ENCODE measurements around the gene CCNJL.
A peak's percentile ranks its signal among the peaks of the same experiment; 100 is the strongest.

DNA sequence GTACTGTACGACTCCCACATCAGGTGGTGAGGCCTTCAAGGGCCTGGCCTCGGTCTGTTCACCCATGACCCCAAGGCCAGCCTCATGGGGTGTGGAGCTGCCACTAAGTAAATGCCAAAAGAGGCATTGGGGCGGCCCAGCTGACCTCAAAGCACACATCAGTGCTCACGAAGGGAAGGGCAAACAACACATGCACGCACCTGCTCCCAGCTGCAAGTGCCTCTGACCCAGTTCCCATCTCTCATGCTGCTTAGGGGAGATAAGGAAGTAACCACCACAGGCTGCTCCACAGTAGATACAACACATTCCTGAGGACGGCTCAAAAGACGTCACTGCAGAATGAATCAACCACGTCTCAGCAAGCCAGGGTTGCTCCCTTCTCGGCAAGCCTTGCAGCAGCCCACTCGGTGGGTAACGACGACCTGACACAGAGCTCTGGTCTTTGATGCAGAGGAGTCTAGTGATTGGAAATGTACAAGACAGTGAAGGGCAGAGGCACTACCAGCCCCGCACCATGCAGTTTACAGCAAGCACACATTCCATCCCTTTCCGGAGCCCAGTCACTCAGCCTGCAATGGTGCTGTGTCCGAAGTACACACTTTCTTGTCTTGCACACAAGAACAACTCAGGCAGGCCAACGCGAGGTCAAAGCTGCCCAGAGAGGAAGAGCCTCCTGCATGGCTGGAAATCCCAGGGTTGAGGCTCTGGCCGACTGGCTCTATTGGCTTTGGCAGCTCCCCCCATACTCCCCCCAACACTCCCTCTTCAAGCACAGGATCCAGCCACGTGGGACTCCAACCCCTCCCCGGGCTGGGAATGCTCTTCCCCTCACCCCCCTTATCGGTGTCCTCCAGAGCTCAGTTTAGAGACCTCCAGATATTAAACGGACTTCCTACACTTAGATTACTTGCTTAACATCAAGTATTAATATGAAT lies 51.2 kb downstream of the CCNJL start:
- TF ChIP-seq, protein P1, sequence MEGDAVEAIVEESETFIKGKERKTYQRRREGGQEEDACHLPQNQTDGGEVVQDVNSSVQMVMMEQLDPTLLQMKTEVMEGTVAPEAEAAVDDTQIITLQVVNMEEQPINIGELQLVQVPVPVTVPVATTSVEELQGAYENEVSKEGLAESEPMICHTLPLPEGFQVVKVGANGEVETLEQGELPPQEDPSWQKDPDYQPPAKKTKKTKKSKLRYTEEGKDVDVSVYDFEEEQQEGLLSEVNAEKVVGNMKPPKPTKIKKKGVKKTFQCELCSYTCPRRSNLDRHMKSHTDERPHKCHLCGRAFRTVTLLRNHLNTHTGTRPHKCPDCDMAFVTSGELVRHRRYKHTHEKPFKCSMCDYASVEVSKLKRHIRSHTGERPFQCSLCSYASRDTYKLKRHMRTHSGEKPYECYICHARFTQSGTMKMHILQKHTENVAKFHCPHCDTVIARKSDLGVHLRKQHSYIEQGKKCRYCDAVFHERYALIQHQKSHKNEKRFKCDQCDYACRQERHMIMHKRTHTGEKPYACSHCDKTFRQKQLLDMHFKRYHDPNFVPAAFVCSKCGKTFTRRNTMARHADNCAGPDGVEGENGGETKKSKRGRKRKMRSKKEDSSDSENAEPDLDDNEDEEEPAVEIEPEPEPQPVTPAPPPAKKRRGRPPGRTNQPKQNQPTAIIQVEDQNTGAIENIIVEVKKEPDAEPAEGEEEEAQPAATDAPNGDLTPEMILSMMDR (IDR thresholded peaks at IDR 0.05): no peak
- peak in 1 of 2 donors; percentile 27 for TF ChIP-seq POLR2A (IDR thresholded peaks at IDR 0.05)
